ENCODE results near the gene MAD1L1.

The MAD1L1 gene

GRCh38 chr7:2258661-2259365, 26.1 kb upstream of the MAD1L1 start:
- no peak for DNase-seq (ENCODE audit: extremely low read depth in 1 of 2, low read depth in 1 of 2)

GRCh38 chr7:2257651-2258050, 24.9 kb upstream of the MAD1L1 start:
- DNase-seq (ENCODE audit: extremely low read depth in 1 of 2, low read depth in 1 of 2), result no peak

- no peak for DNase-seq (ENCODE audit: extremely low read depth in 1 of 2, low read depth in 1 of 2)
These were observed 24.4 kb upstream of the MAD1L1 start for GRCh38 chr7:2257046-2257551.

GRCh38 chr7:2256306-2257045, 23.7 kb upstream of the MAD1L1 start:
- no peak for DNase-seq (ENCODE audit: extremely low read depth in 1 of 2, low read depth in 1 of 2)

GRCh38 chr7:2255145-2256139, 22.7 kb upstream of the MAD1L1 start:
- DNase-seq (ENCODE audit: extremely low read depth in 1 of 2, low read depth in 1 of 2), result no peak

- DNase-seq (ENCODE audit: extremely low read depth in 1 of 2, low read depth in 1 of 2), result no peak
These were observed 21.8 kb upstream of the MAD1L1 start for GRCh38 chr7:2254429-2255144.

GRCh38 chr7:2253525-2254244, 20.9 kb upstream of the MAD1L1 start:
- DNase-seq (ENCODE audit: extremely low read depth in 1 of 2, low read depth in 1 of 2), result no peak

- no peak for DNase-seq (ENCODE audit: extremely low read depth in 1 of 2, low read depth in 1 of 2)
These were observed 20.3 kb upstream of the MAD1L1 start for GRCh38 chr7:2253021-2253420.

GRCh38 chr7:2251841-2252771, 19.4 kb upstream of the MAD1L1 start:
- no peak for DNase-seq (ENCODE audit: extremely low read depth in 1 of 2, low read depth in 1 of 2)

- no peak for DNase-seq (ENCODE audit: extremely low read depth in 1 of 2, low read depth in 1 of 2)
These were observed 18.6 kb upstream of the MAD1L1 start for GRCh38 chr7:2251381-2251780.

GRCh38 chr7:2249744-2250323, 17.1 kb upstream of the MAD1L1 start:
- DNase-seq (ENCODE audit: extremely low read depth in 1 of 2, low read depth in 1 of 2), result no peak

GRCh38 chr7:2248984-2249694, 16.4 kb upstream of the MAD1L1 start:
- no peak for DNase-seq (ENCODE audit: extremely low read depth in 1 of 2, low read depth in 1 of 2)

GRCh38 chr7:2247141-2247995, 14.6 kb upstream of the MAD1L1 start:
- no peak for DNase-seq (ENCODE audit: extremely low read depth in 1 of 2, low read depth in 1 of 2)

- no peak for DNase-seq (ENCODE audit: extremely low read depth in 1 of 2, low read depth in 1 of 2)
These were observed 13.3 kb upstream of the MAD1L1 start for GRCh38 chr7:2245883-2246675.

- no peak for DNase-seq (ENCODE audit: extremely low read depth in 1 of 2, low read depth in 1 of 2)
These were observed 11.8 kb upstream of the MAD1L1 start for GRCh38 chr7:2244404-2244995.

- no peak for DNase-seq (ENCODE audit: extremely low read depth in 1 of 2, low read depth in 1 of 2)
These were observed 10.7 kb upstream of the MAD1L1 start for GRCh38 chr7:2243458-2243857.

Data from stimulated activated CD8-positive, alpha-beta memory T cell treated with anti-CD3 and anti-CD28 coated beads, Interleukin-7, amount 100 ng/mL, for 48 hours (primary cell).